KMS-11 (cell line): ENCODE results near the gene ANKRD55.
A peak's percentile ranks its signal among the peaks of the same experiment; 100 is the strongest.

Source experiments
- H2AFZ ChIP-seq: fragments of 200-600 bp; sonication (generic); 2 replicates; pipeline ENCODE4 v1.6.1; 2016; ENCODE audit warnings: antibody characterized with exemption, mixed run types, low read depth
- H3K27ac ChIP-seq: fragments of 200-600 bp; sonication (generic); 2 replicates; pipeline ENCODE4 v1.6.1; 2016; ENCODE audit warnings: mild to moderate bottlenecking, mixed run types
- H3K27me3 ChIP-seq: fragments of 200-600 bp; sonication (generic); 2 replicates; pipeline ENCODE4 v1.6.1; 2017; ENCODE audit warnings: mild to moderate bottlenecking, low read depth, mixed run types, moderate library complexity; ENCODE audit not compliant: insufficient read depth
- H3K36me3 ChIP-seq: fragments of 200-600 bp; sonication (generic); 2 replicates; pipeline ENCODE4 v1.6.1; 2017; ENCODE audit warnings: mild to moderate bottlenecking, mixed run types; ENCODE audit not compliant: insufficient read depth
- H3K4me1 ChIP-seq: fragments of 200-600 bp; sonication (generic); 2 replicates; pipeline ENCODE4 v1.6.1; 2016; ENCODE audit warnings: mild to moderate bottlenecking, low read depth, mixed run types; ENCODE audit not compliant: poor library complexity, severe bottlenecking
- H3K4me2 ChIP-seq: fragments of 200-600 bp; sonication (generic); 2 replicates; pipeline ENCODE4 v1.7.0; 2016; ENCODE audit warnings: mild to moderate bottlenecking, mixed run types
- H3K4me3 ChIP-seq: fragments of 200-600 bp; sonication (generic); IDR thresholded peaks from 2 replicates; pipeline ENCODE4 v1.6.1; 2017; ENCODE audit warnings: low read depth, low read length, mixed read lengths; ENCODE audit not compliant: insufficient read depth
- H3K79me2 ChIP-seq: fragments of 200-600 bp; sonication (generic); 2 replicates; pipeline ENCODE4 v1.6.1; 2016; ENCODE audit warnings: low read depth, mixed run types; ENCODE audit not compliant: insufficient read depth
- H3K9ac ChIP-seq: fragments of 200-600 bp; sonication (generic); 2 replicates; pipeline ENCODE4 v1.6.1; 2016; ENCODE audit warnings: mild to moderate bottlenecking, mixed run types
- H4K20me1 ChIP-seq: fragments of 200-600 bp; sonication (generic); 2 replicates; pipeline ENCODE4 v1.6.1; 2016; ENCODE audit warnings: mild to moderate bottlenecking, mixed run types; ENCODE audit not compliant: insufficient read depth
- CTCF ChIP-seq: fragments of 200-600 bp; sonication (generic); conservative IDR thresholded peaks from 2 replicates; pipeline ENCODE4 v1.6.1; 2017; ENCODE audit warnings: low read depth, mild to moderate bottlenecking, antibody characterized with exemption, low read length, moderate library complexity, mixed read lengths

The ANKRD55 gene

GRCh38 chr5:56097055-56097454 is 136.1 kb downstream of the ANKRD55 start:
- H3K4me1 ChIP-seq: peaks cover 39% of the 10 kb centered on the region
- H3K9ac ChIP-seq: no peak overlapping the region
- H3K36me3 ChIP-seq: no peaks in the 10 kb centered on the region
- TF ChIP-seq CTCF: no peak
- H3K4me3 ChIP-seq: no peak overlapping the region
- no peaks in the 10 kb centered on the region for H4K20me1 ChIP-seq
- H3K4me2 ChIP-seq: no peak overlapping the region
- H2AFZ ChIP-seq: no peak overlapping the region
- H3K27ac ChIP-seq: no peak overlapping the region
- H3K27me3 ChIP-seq: no peaks in the 10 kb centered on the region
- no peaks in the 10 kb centered on the region for H3K79me2 ChIP-seq

DNA sequence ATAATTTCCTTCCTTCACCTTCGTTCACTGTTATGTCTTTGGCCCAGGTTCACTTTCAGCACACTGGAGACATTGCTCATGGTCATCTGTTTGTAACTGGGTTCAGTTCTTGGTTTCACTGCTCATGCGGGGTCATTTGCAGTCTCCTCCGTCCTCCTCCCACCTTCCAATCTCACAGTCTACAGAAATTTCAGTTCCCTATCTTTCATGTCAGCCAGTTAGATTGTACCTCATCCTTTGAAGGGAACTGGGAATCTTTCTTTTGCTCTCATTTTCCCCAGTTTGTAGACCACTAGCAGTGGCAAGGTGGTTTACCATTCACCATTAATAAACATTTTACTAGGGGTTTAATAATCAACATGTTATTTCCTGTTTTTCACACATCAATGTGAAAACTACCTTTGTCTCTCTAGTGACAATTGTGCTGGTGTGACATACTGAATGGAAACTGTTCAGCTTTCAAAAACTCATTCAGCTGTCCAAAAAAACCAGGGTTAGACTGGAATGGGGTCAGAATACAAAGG is 137.5 kb downstream of the ANKRD55 start:
- H3K4me3 ChIP-seq: no peak overlapping the region
- peaks cover 40% of the 10 kb centered on the region for H3K4me1 ChIP-seq
- no peaks in the 10 kb centered on the region for H3K27me3 ChIP-seq
- H3K9ac ChIP-seq: no peak overlapping the region
- no peak for TF ChIP-seq CTCF
- no peaks in the 10 kb centered on the region for H3K79me2 ChIP-seq
- H3K27ac ChIP-seq: no peak overlapping the region
- H4K20me1 ChIP-seq: no peaks in the 10 kb centered on the region
- no peaks in the 10 kb centered on the region for H3K36me3 ChIP-seq
- peak overlapping the region; percentile 26; the same call in 1 of the 2 replicates for H3K4me2 ChIP-seq
- H2AFZ ChIP-seq: peak overlapping the region; percentile 2; the same call in 1 of the 2 replicates

- Histone ChIP-seq H3K9ac (no peak overlapping the region), H3K27me3 (no peaks in the 10 kb centered on the region), H3K36me3 (no peaks in the 10 kb centered on the region), H2AFZ (no peak overlapping the region), H3K27ac (no peak overlapping the region), H3K4me3 (no peak overlapping the region), H3K4me1 (peaks cover 40% of the 10 kb centered on the region), H4K20me1 (no peaks in the 10 kb centered on the region), H3K79me2 (no peaks in the 10 kb centered on the region), H3K4me2 (no peak overlapping the region)
- TF ChIP-seq CTCF: no peak
Measured at GRCh38 chr5:56094579-56095361, 138.4 kb downstream of the ANKRD55 start.

GRCh38 chr5:56093970-56094369 is 139.2 kb downstream of the ANKRD55 start:
- no peaks in the 10 kb centered on the region for H3K36me3 ChIP-seq
- H3K9ac ChIP-seq: no peak overlapping the region
- no peak overlapping the region for H3K4me2 ChIP-seq
- peaks cover 47% of the 10 kb centered on the region for H3K4me1 ChIP-seq
- no peaks in the 10 kb centered on the region for H3K27me3 ChIP-seq
- no peaks in the 10 kb centered on the region for H4K20me1 ChIP-seq
- TF ChIP-seq CTCF: no peak
- no peak overlapping the region for H2AFZ ChIP-seq
- no peak overlapping the region for H3K4me3 ChIP-seq
- H3K27ac ChIP-seq: no peak overlapping the region
- H3K79me2 ChIP-seq: no peaks in the 10 kb centered on the region
